CD8-positive, alpha-beta memory T cell (primary cell): Measurements from ENCODE around the gene CASP4. TPM values are rescaled to one million over a fixed set of nuclear protein-coding genes. Genes with fewer than 3 reads are reported as not detected.
"Not testable (repeated sequence)": the region's sequence is repeated elsewhere in the genome, so short reads cannot be mapped to it uniquely, and the experiment has no call there.

ENCODE experiments used
- CTCF ChIA-PET: fragments of 350-600 bp; sonication (Branson Sonifier 250); formaldehyde crosslinking; loops from one replicate; lab custom pipeline; 2021; ENCODE audit warnings: antibody characterized with exemption; lab: Charles Lee
- POLR2A ChIA-PET: fragments of 350-600 bp; sonication (Branson Sonifier 250); formaldehyde crosslinking; loops from one replicate; lab custom pipeline; 2021; ENCODE audit warnings: antibody characterized with exemption; lab: Charles Lee
- DNase-seq, 5 donors: peaks; one replicate each; pipeline versions ENCODE4 v3.0.0 to v3.0.0-alpha.2; 2020 to 2022; ENCODE audit warnings: mixed read lengths in 1 of 5
- H3K27ac ChIP-seq: one replicate; pipeline ENCODE4 v1.7.0; 2013; ENCODE audit warnings: low read depth, mild to moderate bottlenecking, low read length, moderate library complexity
- H3K27me3 ChIP-seq: 2 replicates; pipeline ENCODE4 v1.7.0; 2013; ENCODE audit warnings: low read length, mild to moderate bottlenecking; ENCODE audit not compliant: insufficient read depth, poor library complexity, severe bottlenecking
- H3K36me3 ChIP-seq: 2 replicates; pipeline ENCODE4 v1.7.0; 2013; ENCODE audit warnings: mild to moderate bottlenecking, low read length, moderate library complexity; ENCODE audit not compliant: insufficient read depth
- H3K4me1 ChIP-seq: 2 replicates; pipeline ENCODE4 v1.7.0; 2013; ENCODE audit warnings: mild to moderate bottlenecking, low read length, moderate library complexity; ENCODE audit not compliant: insufficient read depth
- H3K4me3 ChIP-seq: 2 replicates; pipeline ENCODE4 v1.7.0; 2013; ENCODE audit warnings: mild to moderate bottlenecking, low read length
- H3K9me3 ChIP-seq: 2 replicates; pipeline ENCODE4 v1.7.0; 2013; ENCODE audit warnings: mild to moderate bottlenecking, low read length
- H3K27ac Mint-ChIP-seq, 8 donors: one replicate each; pipeline ENCODE4 v1.8.0; 2020 to 2021; ENCODE audit warnings: mixed read lengths in 8 of 8, mild to moderate bottlenecking in 6 of 8, inconsistent platforms in 3 of 8, moderate library complexity in 3 of 8
- H3K27me3 Mint-ChIP-seq, 2 donors: one replicate each; pipeline ENCODE4 v1.8.0; 2020 to 2021; ENCODE audit warnings: mixed read lengths in 2 of 2, mild to moderate bottlenecking in 1 of 2, moderate library complexity in 1 of 2
- H3K36me3 Mint-ChIP-seq, 3 donors: one replicate each; pipeline ENCODE4 v1.8.0; 2020 to 2021; ENCODE audit warnings: mixed read lengths in 3 of 3, inconsistent platforms in 1 of 3, mild to moderate bottlenecking in 1 of 3
- H3K4me1 Mint-ChIP-seq, 3 donors: one replicate each; pipeline ENCODE4 v1.8.0; 2020 to 2021; ENCODE audit warnings: mixed read lengths in 3 of 3, inconsistent platforms in 1 of 3, mild to moderate bottlenecking in 1 of 3
- H3K4me3 Mint-ChIP-seq, 7 donors: one replicate each; pipeline ENCODE4 v1.8.0; 2020 to 2021; ENCODE audit warnings: mixed read lengths in 7 of 7, mild to moderate bottlenecking in 6 of 7, moderate library complexity in 4 of 7, inconsistent platforms in 2 of 7
- H3K9me3 Mint-ChIP-seq, 5 donors: one replicate each; pipeline ENCODE4 v1.8.0; 2020 to 2022; ENCODE audit warnings: mixed read lengths in 5 of 5, mild to moderate bottlenecking in 3 of 5, moderate library complexity in 2 of 5, inconsistent platforms in 1 of 5
- polyA plus RNA-seq: library from polyadenylated mRNA; unstranded; fragments of 300-500 nt; fragmentation: Illumina TruSeq; gene quantifications from one replicate; pipeline ENCODE4 v1.2.3, GENCODE V29; 2021
- total RNA-seq, 2 experiments: library from RNA; stranded (reverse); gene quantifications; one replicate each; pipeline ENCODE4 v1.2.3, GENCODE V29; 2021

Gene CASP4
- total and polyA plus RNA-seq, 3 experiments from 2014 or later = 41.9 to 125 (median 48.8) TPM

- H3K27me3 ChIP-seq = no peaks in the 10 kb centered on the region
- no peak for DNase-seq
- Mint-ChIP-seq H3K9me3 (no peaks in the 10 kb centered on the region), H3K27me3 (no peaks in the 10 kb centered on the region), H3K4me3 (peak overlapping the region in 4 of 7 donors; percentile 7 to 30 (median 16)), H3K4me1 (peaks cover 77 to 89% (median 89%) of the 10 kb centered on the region in 3 donors), H3K27ac (peak overlapping the region in 3 of 8 donors; percentile 29 to 40 (median 32)), H3K36me3 (peaks cover 10 to 62% (median 28%) of the 10 kb centered on the region in 3 donors)
- ChIA-PET CTCF (interaction anchor here (2.1 kb wide), 1 partner anchor 10 kb away, joined by 6 read pairs; no protein-coding TSS in a partner anchor), POLR2A (no interaction called here)
- H3K4me1 ChIP-seq = peaks cover 38% of the 10 kb centered on the region
- no peak overlapping the region for H3K27ac ChIP-seq
- H3K9me3 ChIP-seq = no peaks in the 10 kb centered on the region
- H3K4me3 ChIP-seq = no peak overlapping the region
- H3K36me3 ChIP-seq = peaks cover 14% of the 10 kb centered on the region
These were observed 11.8 kb downstream of the CASP4 start for GRCh38 chr11:104956528-104956927.

GRCh38 chr11:104946907-104947306 is 21.5 kb downstream of the CASP4 start:
- peak overlapping the region in 3 of 8 donors; percentile 72 to 81 (median 78) for H3K27ac Mint-ChIP-seq
- CTCF ChIA-PET = interaction anchor here (0.8 to 1.4 kb wide), 5 partner anchors 11 to 333 kb away, joined by 3 to 6 read pairs (median 3); no protein-coding TSS in a partner anchor

GRCh38 chr11:104944076-104944475 is 24.3 kb downstream of the CASP4 start:
- Histone ChIP-seq H3K9me3 (no peaks in the 10 kb centered on the region), H3K4me1 (no peaks in the 10 kb centered on the region), H3K4me3 (no peak overlapping the region), H3K36me3 (peaks cover 12% of the 10 kb centered on the region), H3K27ac (no peak overlapping the region), H3K27me3 (no peaks in the 10 kb centered on the region)
- POLR2A ChIA-PET = no interaction called here
- Mint-ChIP-seq H3K4me1 (peaks cover 22 to 38% (median 32%) of the 10 kb centered on the region in 3 donors), H3K27ac (peak overlapping the region in 5 of 8 donors; percentile 18 to 76 (median 54)), H3K36me3 (peaks cover 33 to 67% (median 42%) of the 10 kb centered on the region in 3 donors), H3K4me3 (no peak overlapping the region), H3K9me3 (no peaks in the 10 kb centered on the region), H3K27me3 (no peaks in the 10 kb centered on the region)
- DNase-seq = no peak
- CTCF ChIA-PET = interaction anchor here (1.3 kb wide), 1 partner anchor 335 kb away, joined by 3 read pairs; no protein-coding TSS in a partner anchor

More at GRCh38 chr11:104946907-104947306, 21.5 kb downstream of the CASP4 start:
- no peak overlapping the region for H3K4me3 Mint-ChIP-seq
- no peaks in the 10 kb centered on the region for H3K27me3 Mint-ChIP-seq
- POLR2A ChIA-PET = no interaction called here
- H3K27ac ChIP-seq = no peak overlapping the region
- peaks cover 42 to 91% (median 53%) of the 10 kb centered on the region in 3 donors for H3K36me3 Mint-ChIP-seq
- no peaks in the 10 kb centered on the region for H3K27me3 ChIP-seq
- H3K4me1 ChIP-seq = no peaks in the 10 kb centered on the region
- H3K36me3 ChIP-seq = peaks cover 34% of the 10 kb centered on the region
- no peaks in the 10 kb centered on the region for H3K9me3 Mint-ChIP-seq
- DNase-seq = peak in 3 of 5 donors; percentile 34 to 45 (median 37)
- H3K4me1 Mint-ChIP-seq = peaks cover 24 to 43% (median 33%) of the 10 kb centered on the region in 3 donors
- H3K9me3 ChIP-seq = no peaks in the 10 kb centered on the region
- H3K4me3 ChIP-seq = no peak overlapping the region

GRCh38 chr11:104943561-104943960 is 24.8 kb downstream of the CASP4 start:
- Histone ChIP-seq H3K9me3 (no peaks in the 10 kb centered on the region), H3K4me3 (no peak overlapping the region), H3K27ac (no peak overlapping the region), H3K4me1 (no peaks in the 10 kb centered on the region), H3K27me3 (no peaks in the 10 kb centered on the region), H3K36me3 (peaks cover 12% of the 10 kb centered on the region)
- H3K36me3 Mint-ChIP-seq = peaks cover 30 to 61% (median 37%) of the 10 kb centered on the region in 3 donors
- DNase-seq = no peak
- ChIA-PET POLR2A (no interaction called here), CTCF (interaction anchor here (1.3 kb wide), 1 partner anchor 334 kb away, joined by 3 read pairs; no protein-coding TSS in a partner anchor)
- H3K27me3 Mint-ChIP-seq = no peaks in the 10 kb centered on the region
- H3K27ac Mint-ChIP-seq = peak overlapping the region in 3 of 8 donors; percentile 18 to 74 (median 20)
- peaks cover 22 to 38% (median 32%) of the 10 kb centered on the region in 3 donors for H3K4me1 Mint-ChIP-seq
- no peak overlapping the region for H3K4me3 Mint-ChIP-seq
- H3K9me3 Mint-ChIP-seq = no peaks in the 10 kb centered on the region

- CTCF ChIA-PET = no interaction called here
- no peak overlapping the region for H3K27ac ChIP-seq
- Mint-ChIP-seq H3K36me3 (peaks cover 2 to 38% (median 3%) of the 10 kb centered on the region in 3 donors), H3K27ac (peak overlapping the region in 5 of 8 donors; percentile 3 to 66 (median 36)), H3K4me1 (peaks cover 38 to 53% (median 47%) of the 10 kb centered on the region in 3 donors), H3K27me3 (no peaks in the 10 kb centered on the region), H3K4me3 (peak overlapping the region; percentile 11 to 83 (median 72)), H3K9me3 (peaks cover 7 to 13% (median 9%) of the 10 kb centered on the region in 5 donors)
- no peak overlapping the region for H3K4me3 ChIP-seq
- POLR2A ChIA-PET = interaction anchor here (0.6 kb wide), 3 partner anchors 17 to 230 kb away, joined by 3 read pairs; no protein-coding TSS in a partner anchor
- no peaks in the 10 kb centered on the region for H3K36me3 ChIP-seq
- no peaks in the 10 kb centered on the region for H3K27me3 ChIP-seq
- peak in 2 of 5 donors; percentile 32 to 33 for DNase-seq
- peaks cover 19% of the 10 kb centered on the region for H3K4me1 ChIP-seq
- no peaks in the 10 kb centered on the region for H3K9me3 ChIP-seq
These were observed 33.8 kb downstream of the CASP4 start for GRCh38 chr11:104934594-104934993.

- H3K4me3 ChIP-seq, H3K36me3 ChIP-seq, H3K27me3 ChIP-seq, H3K9me3 ChIP-seq, DNase-seq, CTCF ChIA-PET, H3K27ac ChIP-seq, H3K27me3 Mint-ChIP-seq: not testable (repeated sequence)
- POLR2A ChIA-PET = interaction anchor here (0.6 kb wide), 2 partner anchors 29 to 229 kb away, joined by 3 read pairs; no protein-coding TSS in a partner anchor
- peaks cover 19% of the 10 kb centered on the region for H3K4me1 ChIP-seq
- Mint-ChIP-seq H3K4me1 (peaks cover 38 to 53% (median 47%) of the 10 kb centered on the region in 3 donors), H3K27ac (peak overlapping the region in 1 of 8 donors; percentile 36), H3K4me3 (peak overlapping the region; percentile 11 to 83 (median 72)), H3K36me3 (peaks cover 4 to 43% (median 5%) of the 10 kb centered on the region in 3 donors), H3K9me3 (peaks cover 9 to 18% (median 14%) of the 10 kb centered on the region in 5 donors)
These were observed 34.3 kb downstream of the CASP4 start for GRCh38 chr11:104934073-104934472.

- H3K4me3 Mint-ChIP-seq = no peak overlapping the region
- no peaks in the 10 kb centered on the region for H3K27me3 ChIP-seq
- H3K36me3 ChIP-seq = no peaks in the 10 kb centered on the region
- H3K4me1 Mint-ChIP-seq = peaks cover 21 to 26% (median 22%) of the 10 kb centered on the region in 3 donors
- ChIA-PET CTCF (interaction anchor here (1.0 to 1.3 kb wide), 2 partner anchors 10 to 17 kb away, joined by 3 to 4 read pairs; no protein-coding TSS in a partner anchor), POLR2A (no interaction called here)
- peaks cover 19 to 35% (median 23%) of the 10 kb centered on the region in 5 donors for H3K9me3 Mint-ChIP-seq
- DNase-seq = no peak
- no peaks in the 10 kb centered on the region for H3K4me1 ChIP-seq
- no peaks in the 10 kb centered on the region for H3K9me3 ChIP-seq
- H3K27me3 Mint-ChIP-seq = no peaks in the 10 kb centered on the region
- H3K36me3 Mint-ChIP-seq = peaks cover 5 to 65% (median 10%) of the 10 kb centered on the region in 3 donors
- H3K27ac ChIP-seq = no peak overlapping the region
- H3K4me3 ChIP-seq = no peak overlapping the region
- no peak overlapping the region for H3K27ac Mint-ChIP-seq
These were observed 39.6 kb downstream of the CASP4 start for GRCh38 chr11:104928811-104929210.
